Sigmoid colon (tissue), 4 donors: ENCODE data around the gene ZC2HC1B.

Experiments
- CTCF ChIP-seq, 4 experiments: fragments of 450-650 bp in 3 of 4; fragments of 200-600 bp in 1 of 4; IDR thresholded peaks; one replicate each; pipeline ENCODE4 v1.5.1; 2016 to 2019; ENCODE audit warnings: antibody characterized with exemption in 4 of 4, mild to moderate bottlenecking in 3 of 4, moderate library complexity in 2 of 4
- POLR2AphosphoS5 ChIP-seq, 4 donors: sonication (generic); formaldehyde crosslinking; IDR thresholded peaks; one replicate each; pipeline ENCODE4 v1.6.1; 2017; ENCODE audit warnings: antibody characterized with exemption in 4 of 4

- TF ChIP-seq CTCF (IDR thresholded peaks at IDR 0.05) (peak in 2 of 4 experiments; percentile 15 to 25), POLR2AphosphoS5 (IDR thresholded peaks at IDR 0.05) (no peak)
Measured at GRCh38 chr6:143941852-143942627, 77.8 kb downstream of the ZC2HC1B start.
